A549 (cell line): ENCODE data around the gene KCNAB2. TPM values are rescaled to one million over a fixed set of nuclear protein-coding genes. Genes with fewer than 3 reads are reported as not detected.

Experiments
- ATAC-seq, 2 experiments: fragments of 200-7000 bp in 1 of 2; fragments of >200 bp in 1 of 2; cut with Nextera tagmentation in 1 of 2; cut with Tn5 transposase in 1 of 2; 3 replicates each; pipeline versions ENCODE4 v1.8.0 to v1.9.1; 2018 to 2020; ENCODE audit warnings: mild to moderate bottlenecking in 1 of 2, moderate library complexity in 1 of 2
- CTCF ChIA-PET: fragments of 300-600 bp; sonication (Branson Sonifier 250); formaldehyde crosslinking; extraction: SDS; loops from one replicate; lab custom pipeline; 2021; ENCODE audit warnings: antibody characterized with exemption, inconsistent platforms; lab: Yijun Ruan, JAX
- POLR2A ChIA-PET: fragments of 350-600 bp; formaldehyde crosslinking; extraction: SDS; loops from one replicate; lab custom pipeline; 2021; ENCODE audit warnings: antibody characterized with exemption, inconsistent platforms; lab: Yijun Ruan, JAX
- DNase-seq, 2 experiments: peaks; one replicate each; pipeline versions ENCODE4 v3.0.0 to v3.0.0-alpha.2; 2011 to 2016; ENCODE audit warnings: low read depth in 1 of 2, low spot score in 1 of 2
- FAIRE-seq: peaks from 2 replicates; lab custom pipeline; 2011; peaks lifted over from hg19 to GRCh38; lab: Jason Lieb, UNC
- H3K27ac ChIP-seq, 2 experiments: fragments of >200 bp; sonication (Bioruptor Twin); formaldehyde crosslinking; 3 replicates each; pipeline ENCODE4 v1.5.1; 2016 to 2017
- H3K4me1 ChIP-seq: fragments of >200 bp; sonication (Bioruptor Twin); formaldehyde crosslinking; 3 replicates; pipeline ENCODE4 v1.6.1; 2016
- H3K4me2 ChIP-seq: fragments of >200 bp; sonication (Bioruptor Twin); formaldehyde crosslinking; 3 replicates; pipeline ENCODE4 v1.6.1; 2016
- H3K4me3 ChIP-seq: fragments of >200 bp; sonication (Bioruptor Twin); formaldehyde crosslinking; 3 replicates; pipeline ENCODE4 v1.5.1; 2016
- H3K9me3 ChIP-seq: fragments of >200 bp; sonication (Bioruptor Twin); formaldehyde crosslinking; 3 replicates; pipeline ENCODE4 v1.6.1; 2016
- CHD4 ChIP-seq: fragments of 200-600 bp; sonication (generic); IDR thresholded peaks from 2 replicates; pipeline ENCODE4 v1.6.1; 2016; ENCODE audit warnings: antibody characterized with exemption, mild to moderate bottlenecking, borderline replicate concordance
- EHF ChIP-seq: fragments of 250-450 bp; sonication (Bioruptor Pico); IDR thresholded peaks from 2 replicates; pipeline ENCODE4 v1.5.0; 2020; ENCODE audit warnings: mild to moderate bottlenecking
- EHMT2 ChIP-seq: fragments of 200-600 bp; sonication (generic); IDR thresholded peaks from 2 replicates; pipeline ENCODE4 v1.6.1; 2016; ENCODE audit warnings: antibody characterized with exemption, low read depth, mild to moderate bottlenecking, moderate library complexity
- EP300 ChIP-seq, 2 experiments: fragments of >200 bp; sonication (Bioruptor Twin); formaldehyde crosslinking; IDR thresholded peaks; 2 replicates in 1 of 2; 3 replicates in 1 of 2; pipeline ENCODE4 v1.6.1; 2016 to 2017
- FOSB ChIP-seq: fragments of 250-450 bp; sonication (Bioruptor Pico); IDR thresholded peaks from 2 replicates; pipeline ENCODE4 v1.5.0; 2020; ENCODE audit warnings: mild to moderate bottlenecking, moderate library complexity
- HOXB13 ChIP-seq: fragments of 250-450 bp; sonication (Bioruptor Pico); IDR thresholded peaks from 2 replicates; pipeline ENCODE4 v1.5.0; 2020; ENCODE audit warnings: low read depth, mild to moderate bottlenecking, moderate library complexity
- HOXB5 ChIP-seq: fragments of 250-450 bp; sonication (Bioruptor Pico); IDR thresholded peaks from 2 replicates; pipeline ENCODE4 v1.5.0; 2020; ENCODE audit warnings: mild to moderate bottlenecking, moderate library complexity
- MAFK ChIP-seq: fragments of 450-650 bp; IDR thresholded peaks from 2 replicates; pipeline ENCODE4 v1.6.1; 2014; ENCODE audit not compliant: partially characterized antibody
- NPAS2 ChIP-seq: fragments of 250-450 bp; sonication (Bioruptor Pico); IDR thresholded peaks from 2 replicates; pipeline ENCODE4 v1.8.0; 2022; ENCODE audit warnings: mild to moderate bottlenecking, moderate library complexity, borderline replicate concordance
- NR3C1 ChIP-seq: fragments of >200 bp; sonication (Bioruptor Twin); formaldehyde crosslinking; IDR thresholded peaks from 3 replicates; pipeline ENCODE4 v1.6.1; 2017
- POLR2A ChIP-seq: IDR thresholded peaks from 2 replicates; pipeline ENCODE4 v1.6.1; 2012; ENCODE audit warnings: mild to moderate bottlenecking, low read length
- RAD21 ChIP-seq, 2 experiments: fragments of >200 bp in 1 of 2; sonication (Bioruptor Twin) in 1 of 2; formaldehyde crosslinking in 1 of 2; IDR thresholded peaks in 1 of 2; conservative IDR thresholded peaks in 1 of 2; 2 replicates in 1 of 2; 3 replicates in 1 of 2; pipeline ENCODE4 v1.6.1; 2012 to 2018; ENCODE audit warnings: inconsistent platforms in 1 of 2
- RARB ChIP-seq: fragments of 250-450 bp; sonication (Bioruptor Pico); IDR thresholded peaks from 2 replicates; pipeline ENCODE4 v1.8.0; 2021; ENCODE audit warnings: mild to moderate bottlenecking, moderate library complexity
- RNF2 ChIP-seq: fragments of 200-600 bp; sonication (generic); IDR thresholded peaks from 2 replicates; pipeline ENCODE4 v1.6.1; 2016; ENCODE audit warnings: low read depth, mild to moderate bottlenecking, antibody characterized with exemption, moderate library complexity, borderline replicate concordance
- TFCP2L1 ChIP-seq: fragments of 250-450 bp; sonication (Bioruptor Pico); IDR thresholded peaks from 2 replicates; pipeline ENCODE4 v1.5.0; 2021; ENCODE audit warnings: mild to moderate bottlenecking
- ZC3H11A ChIP-seq: fragments of 450-650 bp; IDR thresholded peaks from 2 replicates; pipeline ENCODE4 v1.6.1; 2014; ENCODE audit warnings: antibody characterized with exemption, mild to moderate bottlenecking
- WGBS: methylation state at CpG from one replicate; pipeline ENCODE4 v1.1.6; 2017; ENCODE audit errors: missing lambda C conversion rate; 5-methylcytosine and 5-hydroxymethylcytosine counted together
- polyA plus RNA-seq, 4 experiments: library from polyadenylated mRNA; depleted of rRNA in 3 of 4; stranded (reverse); fragments of >200 nt; fragmentation: RNase III in 1 of 4; extraction: RNeasy Plus Mini Kit Qiagen cat#74134 plus additional on column Dnase treatment in 1 of 4; gene quantifications; 2 replicates in 3 of 4; 3 replicates in 1 of 4; pipeline ENCODE4 v1.2.3, GENCODE V29; 2011 to 2017
- TF ChIP-seq, protein P1 (sequence below): fragments of 450-650 bp; IDR thresholded peaks from 2 replicates; pipeline ENCODE4 v1.6.1; 2014; ENCODE audit warnings: antibody characterized with exemption
- TF ChIP-seq, protein P2 (sequence below): fragments of >200 bp; sonication (Bioruptor Twin); formaldehyde crosslinking; IDR thresholded peaks from 3 replicates; pipeline ENCODE4 v1.5.1; 2016
- TF ChIP-seq, protein P3 (sequence below): fragments of 200-600 bp; sonication (generic); IDR thresholded peaks from 2 replicates; pipeline ENCODE4 v1.6.1; 2016; ENCODE audit warnings: antibody characterized with exemption, mild to moderate bottlenecking, moderate library complexity
- TF ChIP-seq, protein P4 (sequence below): fragments of 150-350 bp; IDR thresholded peaks from 2 replicates; pipeline ENCODE4 v1.6.1; 2014; ENCODE audit warnings: low read depth, mild to moderate bottlenecking, low read length
- TF ChIP-seq, protein P5 (sequence below): IDR thresholded peaks from 2 replicates; pipeline ENCODE4 v1.6.1; 2012; ENCODE audit warnings: low read depth, borderline replicate concordance
- TF ChIP-seq, protein P6 (sequence below): fragments of >200 bp; sonication (Bioruptor Twin); formaldehyde crosslinking; IDR thresholded peaks from 2 replicates; pipeline ENCODE4 v1.6.1; 2016

KCNAB2 gene
- polyA plus RNA-seq, 2 of the 4 experiments (the other 2 are of a cell fraction), result 7.3 to 9.9 TPM

DNA sequence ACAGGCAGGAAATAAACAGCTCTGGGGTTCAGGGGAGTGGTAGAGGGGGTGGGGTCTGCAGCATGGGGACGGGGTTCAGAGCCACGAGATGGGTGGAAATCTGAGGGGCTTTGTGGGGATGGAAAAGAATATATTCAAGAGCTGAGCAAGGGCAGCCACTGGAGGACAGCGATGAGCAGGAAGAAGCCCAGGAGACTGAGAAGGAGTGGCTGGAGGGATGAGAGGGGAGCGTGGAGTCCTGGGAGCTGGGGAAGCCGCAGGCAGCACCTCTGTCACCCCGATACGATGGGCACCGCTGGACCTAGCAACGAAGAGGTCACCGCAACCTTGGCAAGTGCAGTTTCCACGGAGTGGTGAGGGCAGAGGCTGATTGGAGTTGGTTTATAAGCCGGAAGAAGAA lies 10.0 kb upstream of the KCNAB2 start (continued):
- TF ChIP-seq, protein P1, sequence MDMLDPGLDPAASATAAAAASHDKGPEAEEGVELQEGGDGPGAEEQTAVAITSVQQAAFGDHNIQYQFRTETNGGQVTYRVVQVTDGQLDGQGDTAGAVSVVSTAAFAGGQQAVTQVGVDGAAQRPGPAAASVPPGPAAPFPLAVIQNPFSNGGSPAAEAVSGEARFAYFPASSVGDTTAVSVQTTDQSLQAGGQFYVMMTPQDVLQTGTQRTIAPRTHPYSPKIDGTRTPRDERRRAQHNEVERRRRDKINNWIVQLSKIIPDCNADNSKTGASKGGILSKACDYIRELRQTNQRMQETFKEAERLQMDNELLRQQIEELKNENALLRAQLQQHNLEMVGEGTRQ, result no peak
- TF ChIP-seq RNF2, result no peak
- no peak for TF ChIP-seq MAFK
- no peak for TF ChIP-seq FOSB (CRISPR knock-in tag)
- TF ChIP-seq, protein P2, sequence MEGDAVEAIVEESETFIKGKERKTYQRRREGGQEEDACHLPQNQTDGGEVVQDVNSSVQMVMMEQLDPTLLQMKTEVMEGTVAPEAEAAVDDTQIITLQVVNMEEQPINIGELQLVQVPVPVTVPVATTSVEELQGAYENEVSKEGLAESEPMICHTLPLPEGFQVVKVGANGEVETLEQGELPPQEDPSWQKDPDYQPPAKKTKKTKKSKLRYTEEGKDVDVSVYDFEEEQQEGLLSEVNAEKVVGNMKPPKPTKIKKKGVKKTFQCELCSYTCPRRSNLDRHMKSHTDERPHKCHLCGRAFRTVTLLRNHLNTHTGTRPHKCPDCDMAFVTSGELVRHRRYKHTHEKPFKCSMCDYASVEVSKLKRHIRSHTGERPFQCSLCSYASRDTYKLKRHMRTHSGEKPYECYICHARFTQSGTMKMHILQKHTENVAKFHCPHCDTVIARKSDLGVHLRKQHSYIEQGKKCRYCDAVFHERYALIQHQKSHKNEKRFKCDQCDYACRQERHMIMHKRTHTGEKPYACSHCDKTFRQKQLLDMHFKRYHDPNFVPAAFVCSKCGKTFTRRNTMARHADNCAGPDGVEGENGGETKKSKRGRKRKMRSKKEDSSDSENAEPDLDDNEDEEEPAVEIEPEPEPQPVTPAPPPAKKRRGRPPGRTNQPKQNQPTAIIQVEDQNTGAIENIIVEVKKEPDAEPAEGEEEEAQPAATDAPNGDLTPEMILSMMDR, result no peak
- no peak for TF ChIP-seq RARB
- no peak for TF ChIP-seq NPAS2 (CRISPR knock-in tag)

DNA sequence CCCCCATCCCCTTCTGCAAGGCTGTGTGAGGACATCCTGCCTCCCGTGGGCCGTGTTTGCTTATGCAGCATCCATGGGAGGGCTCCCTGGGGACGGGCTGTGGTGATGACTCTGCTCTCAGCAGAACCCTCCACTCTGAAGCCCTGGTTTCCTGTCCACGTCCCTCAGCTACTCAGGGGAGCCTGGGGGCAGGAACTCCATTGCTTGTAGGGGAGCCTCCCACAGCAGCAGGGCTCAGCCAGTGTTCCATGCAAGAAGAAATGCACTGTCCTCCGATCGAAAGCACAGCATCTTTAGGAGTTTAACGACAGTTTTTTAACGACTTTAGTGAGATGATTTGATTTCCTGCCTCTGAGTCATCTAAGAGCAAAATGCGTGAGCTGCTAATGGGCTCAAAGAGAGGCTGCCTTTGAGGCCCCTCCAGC lies 8.3 kb upstream of the KCNAB2 start:
- Histone ChIP-seq H3K4me1 (no peaks in the 10 kb centered on the region), H3K4me3 (no peak overlapping the region), H3K27ac (no peak overlapping the region), H3K9me3 (no peaks in the 10 kb centered on the region), H3K4me2 (no peak overlapping the region)
- ATAC-seq (no peak), DNase-seq (no peak), FAIRE-seq (no peak)
- POLR2A ChIA-PET, result no interaction called here
- 35% methylated on average over 9 of the region's 9 CpGs for WGBS
- no peak for TF ChIP-seq HOXB5 (CRISPR knock-in tag)
- no peak for TF ChIP-seq EP300 (IDR thresholded peaks at IDR 0.05)
- TF ChIP-seq POLR2A, result no peak
- TF ChIP-seq RNF2, result no peak
- TF ChIP-seq, protein P1, result no peak
- TF ChIP-seq, protein P3, sequence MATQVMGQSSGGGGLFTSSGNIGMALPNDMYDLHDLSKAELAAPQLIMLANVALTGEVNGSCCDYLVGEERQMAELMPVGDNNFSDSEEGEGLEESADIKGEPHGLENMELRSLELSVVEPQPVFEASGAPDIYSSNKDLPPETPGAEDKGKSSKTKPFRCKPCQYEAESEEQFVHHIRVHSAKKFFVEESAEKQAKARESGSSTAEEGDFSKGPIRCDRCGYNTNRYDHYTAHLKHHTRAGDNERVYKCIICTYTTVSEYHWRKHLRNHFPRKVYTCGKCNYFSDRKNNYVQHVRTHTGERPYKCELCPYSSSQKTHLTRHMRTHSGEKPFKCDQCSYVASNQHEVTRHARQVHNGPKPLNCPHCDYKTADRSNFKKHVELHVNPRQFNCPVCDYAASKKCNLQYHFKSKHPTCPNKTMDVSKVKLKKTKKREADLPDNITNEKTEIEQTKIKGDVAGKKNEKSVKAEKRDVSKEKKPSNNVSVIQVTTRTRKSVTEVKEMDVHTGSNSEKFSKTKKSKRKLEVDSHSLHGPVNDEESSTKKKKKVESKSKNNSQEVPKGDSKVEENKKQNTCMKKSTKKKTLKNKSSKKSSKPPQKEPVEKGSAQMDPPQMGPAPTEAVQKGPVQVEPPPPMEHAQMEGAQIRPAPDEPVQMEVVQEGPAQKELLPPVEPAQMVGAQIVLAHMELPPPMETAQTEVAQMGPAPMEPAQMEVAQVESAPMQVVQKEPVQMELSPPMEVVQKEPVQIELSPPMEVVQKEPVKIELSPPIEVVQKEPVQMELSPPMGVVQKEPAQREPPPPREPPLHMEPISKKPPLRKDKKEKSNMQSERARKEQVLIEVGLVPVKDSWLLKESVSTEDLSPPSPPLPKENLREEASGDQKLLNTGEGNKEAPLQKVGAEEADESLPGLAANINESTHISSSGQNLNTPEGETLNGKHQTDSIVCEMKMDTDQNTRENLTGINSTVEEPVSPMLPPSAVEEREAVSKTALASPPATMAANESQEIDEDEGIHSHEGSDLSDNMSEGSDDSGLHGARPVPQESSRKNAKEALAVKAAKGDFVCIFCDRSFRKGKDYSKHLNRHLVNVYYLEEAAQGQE, result no peak
- TF ChIP-seq, protein P4, sequence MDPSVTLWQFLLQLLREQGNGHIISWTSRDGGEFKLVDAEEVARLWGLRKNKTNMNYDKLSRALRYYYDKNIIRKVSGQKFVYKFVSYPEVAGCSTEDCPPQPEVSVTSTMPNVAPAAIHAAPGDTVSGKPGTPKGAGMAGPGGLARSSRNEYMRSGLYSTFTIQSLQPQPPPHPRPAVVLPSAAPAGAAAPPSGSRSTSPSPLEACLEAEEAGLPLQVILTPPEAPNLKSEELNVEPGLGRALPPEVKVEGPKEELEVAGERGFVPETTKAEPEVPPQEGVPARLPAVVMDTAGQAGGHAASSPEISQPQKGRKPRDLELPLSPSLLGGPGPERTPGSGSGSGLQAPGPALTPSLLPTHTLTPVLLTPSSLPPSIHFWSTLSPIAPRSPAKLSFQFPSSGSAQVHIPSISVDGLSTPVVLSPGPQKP, result no peak
- no peak for TF ChIP-seq HOXB13
- TF ChIP-seq CHD4, result no peak
- TF ChIP-seq NR3C1, result no peak
- no peak for TF ChIP-seq FOSB (CRISPR knock-in tag)
- TF ChIP-seq RAD21 (conservative IDR thresholded peaks at IDR 0.05 in 1 of 2, IDR thresholded peaks at IDR 0.05 in 1 of 2), result no peak
- TF ChIP-seq, protein P5, sequence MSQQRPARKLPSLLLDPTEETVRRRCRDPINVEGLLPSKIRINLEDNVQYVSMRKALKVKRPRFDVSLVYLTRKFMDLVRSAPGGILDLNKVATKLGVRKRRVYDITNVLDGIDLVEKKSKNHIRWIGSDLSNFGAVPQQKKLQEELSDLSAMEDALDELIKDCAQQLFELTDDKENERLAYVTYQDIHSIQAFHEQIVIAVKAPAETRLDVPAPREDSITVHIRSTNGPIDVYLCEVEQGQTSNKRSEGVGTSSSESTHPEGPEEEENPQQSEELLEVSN, result no peak
- no peak for TF ChIP-seq TFCP2L1
- TF ChIP-seq, protein P6, sequence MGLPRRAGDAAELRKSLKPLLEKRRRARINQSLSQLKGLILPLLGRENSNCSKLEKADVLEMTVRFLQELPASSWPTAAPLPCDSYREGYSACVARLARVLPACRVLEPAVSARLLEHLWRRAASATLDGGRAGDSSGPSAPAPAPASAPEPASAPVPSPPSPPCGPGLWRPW, result no peak
- TF ChIP-seq ZC3H11A, result no peak
- TF ChIP-seq EHMT2, result no peak
- no peak for TF ChIP-seq EHF (CRISPR knock-in tag)
- CTCF ChIA-PET, result interaction anchor here (0.9 kb wide), 1 partner anchor 169 kb away, joined by 4 read pairs; no protein-coding TSS in a partner anchor
